Gastrocnemius medialis (tissue), 4 donors: ENCODE data around the gene CDK13. TPM values are rescaled to one million over a fixed set of nuclear protein-coding genes. Genes with fewer than 3 reads are reported as not detected.

Experiments
- ATAC-seq, 2 donors: fragments of 150-250 bp; one replicate each; pipeline ENCODE4 v1.9.1; 2016
- DNase-seq, 2 donors: peaks; one replicate each; pipeline ENCODE4 v3.0.0-alpha.2; 2019
- H3K27ac ChIP-seq, 4 donors: fragments of 200-600 bp; sonication (generic); 1 replicate in 1 of 4; 2 replicates in 3 of 4; pipeline ENCODE4 v1.5.1; 2016 to 2018; ENCODE audit warnings: mild to moderate bottlenecking in 2 of 4, moderate library complexity in 1 of 4
- H3K27me3 ChIP-seq, 3 donors: fragments of 200-600 bp; sonication (generic) in 2 of 3; 1 replicate in 1 of 3; 2 replicates in 2 of 3; pipeline versions ENCODE4 v1.5.1 to v1.6.0; 2016 to 2019; ENCODE audit warnings: mild to moderate bottlenecking in 1 of 3, moderate library complexity in 1 of 3
- H3K36me3 ChIP-seq, 2 donors: fragments of 200-600 bp; sonication (generic) in 1 of 2; one replicate each; pipeline ENCODE4 v1.5.1; 2017 to 2018
- H3K4me1 ChIP-seq, 2 donors: fragments of 200-600 bp; sonication (generic) in 1 of 2; one replicate each; pipeline ENCODE4 v1.5.1; 2016 to 2017; ENCODE audit warnings: mild to moderate bottlenecking in 2 of 2
- H3K4me3 ChIP-seq, 4 donors: fragments of 200-600 bp; sonication (generic) in 3 of 4; 1 replicate in 1 of 4; 2 replicates in 3 of 4; pipeline ENCODE4 v1.5.1; 2016 to 2019; ENCODE audit warnings: mild to moderate bottlenecking in 2 of 4
- H3K9me3 ChIP-seq, 3 donors: fragments of 200-600 bp; sonication (generic) in 2 of 3; 1 replicate in 1 of 3; 2 replicates in 2 of 3; pipeline ENCODE4 v1.5.1; 2016 to 2019
- CTCF ChIP-seq, 5 experiments: fragments of 450-650 bp in 3 of 5; fragments of 200-600 bp in 2 of 5; sonication (generic) in 2 of 5; IDR thresholded peaks in 4 of 5; conservative IDR thresholded peaks in 1 of 5; 1 replicate in 4 of 5; 2 replicates in 1 of 5; pipeline ENCODE4 v1.5.1; 2016 to 2019; ENCODE audit warnings: antibody characterized with exemption in 5 of 5, mild to moderate bottlenecking in 3 of 5, moderate library complexity in 3 of 5
- POLR2A ChIP-seq, 2 donors: fragments of 450-650 bp; IDR thresholded peaks; one replicate each; pipeline ENCODE4 v1.6.1; 2017; ENCODE audit warnings: antibody characterized with exemption in 2 of 2, mild to moderate bottlenecking in 2 of 2, moderate library complexity in 2 of 2
- in situ Hi-C, 4 donors: fragments of 200-750 bp; cut with MboI; loops; one replicate each; pipeline versions ENCODE4 v1.15.0 to v1.8.0; 2017; ENCODE audit warnings: low sequenced_read_pairs in 4 of 4
- intact Hi-C: fragments of 100-400 bp; cut with DNase I; formaldehyde crosslinking; loops from one replicate; pipeline ENCODE4 v1.15.1; 2023; ENCODE audit warnings: low total_unique reads
- total RNA-seq, 4 donors: library from RNA; depleted of rRNA; stranded (reverse); fragments of >200 nt; gene quantifications; one replicate each; pipeline versions ENCODE4 v1.1.0 to v1.2.3, GENCODE V29; 2016

Gene CDK13
- total RNA-seq, 4 donors from 2014 or later = 25.0 to 50.8 (median 29.4) TPM

DNA sequence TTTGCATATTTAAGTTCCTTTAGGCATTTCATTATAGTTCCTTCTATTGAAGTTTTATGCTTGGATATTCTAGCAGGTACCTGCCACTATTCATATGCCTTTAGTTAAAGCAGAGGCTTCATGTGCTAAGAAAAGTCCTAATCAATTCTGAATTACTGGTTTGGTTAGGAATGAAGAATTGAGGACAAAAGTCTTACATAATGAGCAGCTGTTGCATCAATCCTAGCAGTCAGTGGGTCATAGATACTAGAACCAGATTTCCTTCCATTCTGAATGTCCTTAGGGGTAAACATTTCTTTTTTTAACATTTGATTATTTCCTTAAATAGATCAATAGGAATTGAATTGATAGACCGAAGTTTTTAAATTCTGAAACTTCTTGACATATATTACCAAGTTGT is 59.2 kb downstream of the CDK13 start:
- H3K4me3 ChIP-seq = no peak overlapping the region
- H3K36me3 ChIP-seq = no peaks in the 10 kb centered on the region
- H3K9me3 ChIP-seq = no peaks in the 10 kb centered on the region
- DNase-seq = no peak
- no peaks in the 10 kb centered on the region for H3K4me1 ChIP-seq
- intact Hi-C loops (no loop called here), in situ Hi-C loops (no loop called here)
- ATAC-seq = no peak
- no peaks in the 10 kb centered on the region for H3K27me3 ChIP-seq
- H3K27ac ChIP-seq = no peak overlapping the region
- no peak for TF ChIP-seq CTCF (IDR thresholded peaks at IDR 0.05 in 4 of 5, conservative IDR thresholded peaks at IDR 0.05 in 1 of 5)
- TF ChIP-seq POLR2A (IDR thresholded peaks at IDR 0.05) = no peak

DNA sequence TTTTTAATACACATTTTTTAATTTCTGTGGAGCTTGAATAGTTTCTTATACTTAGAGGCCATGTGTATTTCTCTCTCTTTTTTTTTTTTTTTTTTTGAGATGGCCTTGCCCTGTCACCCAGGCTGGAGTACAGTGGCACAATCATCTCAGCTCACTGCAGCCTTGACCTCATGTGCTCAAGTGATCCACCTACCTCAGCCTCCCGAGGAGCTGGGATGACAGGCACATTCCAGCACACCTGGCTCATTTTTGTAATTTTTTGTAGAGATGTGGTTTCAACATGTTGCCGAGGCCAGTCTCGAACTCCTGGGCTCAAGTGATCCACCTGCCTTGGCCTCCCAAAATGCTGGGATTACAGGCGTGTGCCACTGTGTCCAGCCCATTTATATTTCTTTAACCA is 64.3 kb downstream of the CDK13 start:
- TF ChIP-seq POLR2A (IDR thresholded peaks at IDR 0.05) (no peak), CTCF (IDR thresholded peaks at IDR 0.05 in 4 of 5, conservative IDR thresholded peaks at IDR 0.05 in 1 of 5) (no peak)
- in situ Hi-C loops = no loop called here
- no peak for DNase-seq

DNA sequence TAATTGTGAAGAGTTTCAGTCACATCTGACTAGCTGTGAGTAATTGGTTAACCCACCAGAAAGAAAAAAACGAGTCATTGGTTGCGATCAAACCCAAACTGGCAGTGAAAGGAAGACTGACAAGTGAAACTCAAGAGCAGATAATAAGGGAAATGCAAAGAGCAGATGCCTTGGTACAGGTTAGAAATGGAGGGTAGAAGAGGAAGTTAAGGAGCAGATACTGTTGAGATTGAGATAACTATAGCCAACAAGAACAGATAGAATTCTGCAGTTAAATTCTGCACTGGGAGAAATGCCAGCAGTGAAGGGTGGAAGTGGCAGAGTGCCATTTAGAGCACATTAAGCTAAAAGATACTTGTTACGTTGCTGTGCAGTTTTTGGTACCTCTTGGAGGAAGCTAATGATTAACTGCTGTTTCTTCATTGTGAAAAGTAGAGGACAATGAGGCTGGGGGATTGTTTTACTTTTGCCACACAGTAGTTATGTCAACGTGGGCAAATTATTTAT is 65.8 kb downstream of the CDK13 start:
- peaks cover 6 to 7% of the 10 kb centered on the region in 2 donors for H3K4me1 ChIP-seq
- H3K27ac ChIP-seq = no peak overlapping the region
- no peaks in the 10 kb centered on the region for H3K36me3 ChIP-seq
- H3K27me3 ChIP-seq = no peaks in the 10 kb centered on the region
- DNase-seq (no peak), ATAC-seq (no peak)
- TF ChIP-seq CTCF (IDR thresholded peaks at IDR 0.05 in 4 of 5, conservative IDR thresholded peaks at IDR 0.05 in 1 of 5) = no peak
- no peak for TF ChIP-seq POLR2A (IDR thresholded peaks at IDR 0.05)
- intact Hi-C loops (no loop called here), in situ Hi-C loops (no loop called here)
- no peak overlapping the region for H3K4me3 ChIP-seq
- H3K9me3 ChIP-seq = no peaks in the 10 kb centered on the region

More for the DNA sequence above, 64.3 kb downstream of the CDK13 start:
- peaks cover 6 to 7% of the 10 kb centered on the region in 2 donors for H3K4me1 ChIP-seq
- no peak for ATAC-seq
- intact Hi-C loops = no loop called here
- H3K4me3 ChIP-seq = no peak overlapping the region
- no peaks in the 10 kb centered on the region for H3K9me3 ChIP-seq
- H3K27me3 ChIP-seq = no peaks in the 10 kb centered on the region
- H3K27ac ChIP-seq = no peak overlapping the region
- H3K36me3 ChIP-seq = no peaks in the 10 kb centered on the region

GRCh38 chr7:40019558-40019957 is 69.5 kb downstream of the CDK13 start:
- in situ Hi-C loops = no loop called here
- H3K27ac ChIP-seq = no peak overlapping the region
- no peaks in the 10 kb centered on the region for H3K27me3 ChIP-seq
- H3K36me3 ChIP-seq = no peaks in the 10 kb centered on the region
- intact Hi-C loops = no loop called here
- ATAC-seq = no peak
- peaks cover 6 to 7% of the 10 kb centered on the region in 2 donors for H3K4me1 ChIP-seq
- no peaks in the 10 kb centered on the region for H3K9me3 ChIP-seq
- H3K4me3 ChIP-seq = no peak overlapping the region
- no peak for DNase-seq
- TF ChIP-seq CTCF (IDR thresholded peaks at IDR 0.05 in 4 of 5, conservative IDR thresholded peaks at IDR 0.05 in 1 of 5) (no peak), POLR2A (IDR thresholded peaks at IDR 0.05) (no peak)

- intact Hi-C loops = no loop called here
- H3K27ac ChIP-seq = no peak overlapping the region
- H3K9me3 ChIP-seq = no peaks in the 10 kb centered on the region
- no peak overlapping the region for H3K4me3 ChIP-seq
- in situ Hi-C loops = no loop called here
- H3K4me1 ChIP-seq = no peaks in the 10 kb centered on the region
- DNase-seq (no peak), ATAC-seq (no peak)
- H3K36me3 ChIP-seq = peaks cover 0 to 6% of the 10 kb centered on the region in 2 donors
- H3K27me3 ChIP-seq = no peaks in the 10 kb centered on the region
- TF ChIP-seq CTCF (IDR thresholded peaks at IDR 0.05 in 4 of 5, conservative IDR thresholded peaks at IDR 0.05 in 1 of 5) (no peak), POLR2A (IDR thresholded peaks at IDR 0.05) (no peak)
Observed at GRCh38 chr7:40024048-40024447, 74.0 kb downstream of the CDK13 start.
